Suprapubic skin (tissue), 4 donors: ENCODE results near the gene CXCL1. TPM values are rescaled to one million over a fixed set of nuclear protein-coding genes. Genes with fewer than 3 reads are reported as not detected.
A peak's percentile ranks its signal among the peaks of the same experiment; 100 is the strongest.

Source experiments
- DNase-seq, 2 donors: peaks; one replicate each; pipeline ENCODE4 v3.0.0-alpha.2; 2019; ENCODE audit warnings: low spot score in 2 of 2
- H3K27ac ChIP-seq: fragments of 200-600 bp; sonication (generic); one replicate; pipeline ENCODE4 v1.5.1; 2019
- H3K27me3 ChIP-seq: fragments of 200-600 bp; sonication (generic); one replicate; pipeline ENCODE4 v1.5.1; 2019
- H3K36me3 ChIP-seq: fragments of 200-600 bp; sonication (generic); one replicate; pipeline ENCODE4 v1.5.1; 2019
- H3K4me1 ChIP-seq: fragments of 200-600 bp; sonication (generic); one replicate; pipeline ENCODE4 v1.5.1; 2019
- H3K4me3 ChIP-seq: fragments of 200-600 bp; sonication (generic); one replicate; pipeline ENCODE4 v1.5.1; 2019; ENCODE audit warnings: mild to moderate bottlenecking
- H3K9me3 ChIP-seq: fragments of 200-600 bp; sonication (generic); one replicate; pipeline ENCODE4 v1.5.1; 2019
- CTCF ChIP-seq, 2 donors: fragments of 200-600 bp in 1 of 2; fragments of 450-650 bp in 1 of 2; sonication (generic) in 1 of 2; IDR thresholded peaks; one replicate each; pipeline ENCODE4 v1.5.1; 2016 to 2019; ENCODE audit warnings: antibody characterized with exemption in 2 of 2, mild to moderate bottlenecking in 1 of 2, moderate library complexity in 1 of 2
- EP300 ChIP-seq: sonication (generic); formaldehyde crosslinking; IDR thresholded peaks from one replicate; pipeline ENCODE4 v1.6.1; 2017; ENCODE audit warnings: antibody characterized with exemption
- POLR2A ChIP-seq, 2 donors: fragments of 450-650 bp; IDR thresholded peaks; one replicate each; pipeline ENCODE4 v1.6.1; 2017; ENCODE audit warnings: antibody characterized with exemption in 2 of 2, mild to moderate bottlenecking in 2 of 2, moderate library complexity in 2 of 2
- POLR2AphosphoS5 ChIP-seq, 3 donors: sonication (generic); formaldehyde crosslinking; IDR thresholded peaks; one replicate each; pipeline ENCODE4 v1.6.1; 2017; ENCODE audit warnings: antibody characterized with exemption in 3 of 3
- WGBS: methylation state at CpG from one replicate; pipeline ENCODE4 v1.1.5; 2018; 5-methylcytosine and 5-hydroxymethylcytosine counted together
- total RNA-seq, 4 donors: library from RNA; depleted of rRNA; stranded (reverse); fragments of >200 nt; gene quantifications; one replicate each; pipeline ENCODE4 v1.1.0, GENCODE V29; 2016

CXCL1 gene
- total RNA-seq, 4 donors from 2014 or later = 0.59 to 1.7 TPM; not detected in 2

GRCh38 chr4:73828956-73829355 is 40.2 kb upstream of the CXCL1 start:
- Histone ChIP-seq H3K4me3 (no peak overlapping the region), H3K36me3 (no peaks in the 10 kb centered on the region), H3K4me1 (no peaks in the 10 kb centered on the region), H3K27me3 (no peaks in the 10 kb centered on the region), H3K27ac (no peak overlapping the region), H3K9me3 (no peaks in the 10 kb centered on the region)
- TF ChIP-seq POLR2AphosphoS5 (IDR thresholded peaks at IDR 0.05) = no peak
- TF ChIP-seq POLR2A (IDR thresholded peaks at IDR 0.05) = no peak
- no peak for TF ChIP-seq EP300
- no peak for TF ChIP-seq CTCF (IDR thresholded peaks at IDR 0.05)
- no peak for DNase-seq
- WGBS = 37% methylated on average over 3 of the region's 3 CpGs

- Histone ChIP-seq H3K27me3 (peaks cover 6% of the 10 kb centered on the region), H3K27ac (no peak overlapping the region), H3K4me1 (peaks cover 4% of the 10 kb centered on the region), H3K4me3 (no peak overlapping the region), H3K36me3 (no peaks in the 10 kb centered on the region), H3K9me3 (no peaks in the 10 kb centered on the region)
- DNase-seq = no peak
- no peak for TF ChIP-seq POLR2A (IDR thresholded peaks at IDR 0.05)
- TF ChIP-seq CTCF (IDR thresholded peaks at IDR 0.05) = no peak
- no peak for TF ChIP-seq POLR2AphosphoS5 (IDR thresholded peaks at IDR 0.05)
- no peak for TF ChIP-seq EP300
- WGBS = 57% methylated on average over 2 of the region's 2 CpGs
These were observed 37.6 kb upstream of the CXCL1 start for GRCh38 chr4:73831569-73831968.

- 85% methylated on average over 1 of the region's 1 CpG for WGBS
- peaks cover 18% of the 10 kb centered on the region for H3K27me3 ChIP-seq
- no peak for DNase-seq
- H3K9me3 ChIP-seq = no peaks in the 10 kb centered on the region
- H3K36me3 ChIP-seq = no peaks in the 10 kb centered on the region
- H3K4me3 ChIP-seq = no peak overlapping the region
- H3K27ac ChIP-seq = no peak overlapping the region
- H3K4me1 ChIP-seq = peaks cover 10% of the 10 kb centered on the region
- TF ChIP-seq CTCF (IDR thresholded peaks at IDR 0.05) (no peak), POLR2A (IDR thresholded peaks at IDR 0.05) (no peak), EP300 (no peak), POLR2AphosphoS5 (IDR thresholded peaks at IDR 0.05) (no peak)
These were observed 36.4 kb upstream of the CXCL1 start for GRCh38 chr4:73832651-73833237.

- Histone ChIP-seq H3K4me1 (peaks cover 10% of the 10 kb centered on the region), H3K27me3 (peaks cover 34% of the 10 kb centered on the region), H3K27ac (no peak within 1 kb of the TSS), H3K36me3 (no peaks in the 10 kb centered on the region), H3K9me3 (no peaks in the 10 kb centered on the region), H3K4me3 (peak within 1 kb of the TSS; percentile 33)
- 8% methylated on average over 15 of the region's 41 CpGs for WGBS
- TF ChIP-seq POLR2AphosphoS5 (IDR thresholded peaks at IDR 0.05) (no peak), EP300 (no peak), POLR2A (IDR thresholded peaks at IDR 0.05) (no peak), CTCF (IDR thresholded peaks at IDR 0.05) (no peak)
- DNase-seq = peak; percentile 65 to 80
These were observed 32.6 kb upstream of the CXCL1 start, which contains the start of gene CXCL6 for GRCh38 chr4:73836373-73837279. Gene CXCL6, plus strand, starts transcription at chr4:73836678. Its CDS starts 73 bp downstream, at chr4:73836751.

- Histone ChIP-seq H3K4me1 (peaks cover 10% of the 10 kb centered on the region), H3K27me3 (peaks cover 39% of the 10 kb centered on the region), H3K9me3 (no peaks in the 10 kb centered on the region), H3K4me3 (no peak overlapping the region), H3K27ac (no peak overlapping the region), H3K36me3 (no peaks in the 10 kb centered on the region)
- WGBS = 84% methylated on average over 5 of the region's 5 CpGs
- TF ChIP-seq EP300 (no peak), CTCF (IDR thresholded peaks at IDR 0.05) (no peak), POLR2AphosphoS5 (IDR thresholded peaks at IDR 0.05) (no peak)
- no peak for DNase-seq
These were observed 30.1 kb upstream of the CXCL1 start for GRCh38 chr4:73839071-73839470.
